Peyer's patch (tissue), 4 donors: ENCODE data around the gene DGKH. TPM values are rescaled to one million over a fixed set of nuclear protein-coding genes. Genes with fewer than 3 reads are reported as not detected.

Source experiments
- DNase-seq, 3 donors: peaks; one replicate each; pipeline ENCODE4 v3.0.0-alpha.2; 2017 to 2019
- H3K27ac ChIP-seq, 4 donors: fragments of 200-600 bp; sonication (generic); one replicate each; pipeline ENCODE4 v1.5.1; 2016 to 2019
- H3K27me3 ChIP-seq, 2 donors: fragments of 200-600 bp; sonication (generic); one replicate each; pipeline ENCODE4 v1.5.1; 2019
- H3K36me3 ChIP-seq, 3 donors: fragments of 200-600 bp; sonication (generic); one replicate each; pipeline ENCODE4 v1.5.1; 2016 to 2019
- H3K4me1 ChIP-seq, 4 donors: fragments of 200-600 bp; sonication (generic); one replicate each; pipeline ENCODE4 v1.5.1; 2016 to 2019
- H3K4me3 ChIP-seq, 4 donors: fragments of 200-600 bp; sonication (generic); 1 replicate in 3 of 4; 2 replicates in 1 of 4; pipeline ENCODE4 v1.5.1; 2016 to 2019; ENCODE audit warnings: mild to moderate bottlenecking in 1 of 4
- H3K9me3 ChIP-seq, 4 donors: fragments of 200-600 bp; sonication (generic); one replicate each; pipeline ENCODE4 v1.5.1; 2016 to 2019; ENCODE audit warnings: mild to moderate bottlenecking in 1 of 4
- POLR2A ChIP-seq, 2 donors: fragments of 450-650 bp; IDR thresholded peaks; one replicate each; pipeline ENCODE4 v1.5.1; 2017; ENCODE audit warnings: antibody characterized with exemption in 2 of 2, mild to moderate bottlenecking in 2 of 2, moderate library complexity in 2 of 2
- total RNA-seq, 4 donors: library from RNA; depleted of rRNA; stranded (reverse); fragments of >200 nt; gene quantifications; one replicate each; pipeline ENCODE4 v1.1.0, GENCODE V29; 2016
- TF ChIP-seq, protein P1 (sequence below), 6 experiments: fragments of 450-650 bp in 4 of 6; fragments of 200-600 bp in 2 of 6; sonication (generic) in 1 of 6; IDR thresholded peaks; one replicate each; pipeline ENCODE4 v1.5.1; 2017 to 2019; ENCODE audit warnings: antibody characterized with exemption in 6 of 6, mild to moderate bottlenecking in 3 of 6, moderate library complexity in 1 of 6

The DGKH gene
- total RNA-seq, 4 donors from 2014 or later = 9.5 to 30.5 (median 18.8) TPM

DNA sequence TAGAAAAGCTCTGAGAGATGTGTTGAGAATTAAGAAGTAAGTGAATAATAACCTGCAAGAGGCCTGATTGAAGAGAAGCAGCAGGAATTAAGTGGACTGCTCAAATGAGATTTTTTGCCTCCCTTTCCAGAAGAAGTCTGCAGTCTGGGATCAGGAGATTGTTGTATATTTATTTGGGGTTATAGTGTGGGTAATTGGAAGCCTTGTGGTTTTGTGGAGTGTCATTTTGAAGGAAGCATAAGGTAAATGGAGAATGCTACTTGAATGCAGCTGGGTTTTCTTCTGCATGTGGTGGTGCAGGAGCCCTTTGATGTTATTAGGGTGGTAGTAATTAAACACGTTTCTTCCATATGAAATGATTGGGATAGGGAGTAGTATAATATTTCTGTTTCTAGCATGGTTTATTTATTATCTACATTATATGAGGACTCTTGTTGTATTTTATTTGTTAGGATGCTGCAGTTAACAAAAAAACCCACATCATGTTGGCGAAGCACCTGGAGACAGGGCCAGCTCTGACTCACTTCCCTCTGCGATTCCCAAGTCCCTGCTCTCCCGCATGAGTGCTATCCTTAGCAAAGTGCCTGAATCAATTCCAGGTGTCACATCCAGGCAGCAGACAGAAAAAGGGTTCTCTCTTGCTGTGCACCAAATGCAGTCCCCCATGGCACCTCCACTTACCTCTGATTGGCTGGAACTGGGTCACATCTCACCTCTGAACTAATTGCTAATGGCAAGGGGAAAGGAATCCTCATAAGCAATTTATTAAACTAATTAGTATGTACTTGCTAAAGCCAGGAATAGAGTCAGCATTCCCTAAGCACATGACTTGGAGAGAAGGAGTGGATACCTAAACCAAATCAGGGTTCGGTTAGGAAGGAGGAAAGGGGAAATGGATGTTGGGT, 54.8 kb downstream of the DGKH start:
- Histone ChIP-seq H3K27ac (no peak overlapping the region), H3K9me3 (no peaks in the 10 kb centered on the region), H3K36me3 (no peaks in the 10 kb centered on the region), H3K27me3 (no peaks in the 10 kb centered on the region), H3K4me1 (no peaks in the 10 kb centered on the region), H3K4me3 (no peak overlapping the region)
- TF ChIP-seq, protein P1, sequence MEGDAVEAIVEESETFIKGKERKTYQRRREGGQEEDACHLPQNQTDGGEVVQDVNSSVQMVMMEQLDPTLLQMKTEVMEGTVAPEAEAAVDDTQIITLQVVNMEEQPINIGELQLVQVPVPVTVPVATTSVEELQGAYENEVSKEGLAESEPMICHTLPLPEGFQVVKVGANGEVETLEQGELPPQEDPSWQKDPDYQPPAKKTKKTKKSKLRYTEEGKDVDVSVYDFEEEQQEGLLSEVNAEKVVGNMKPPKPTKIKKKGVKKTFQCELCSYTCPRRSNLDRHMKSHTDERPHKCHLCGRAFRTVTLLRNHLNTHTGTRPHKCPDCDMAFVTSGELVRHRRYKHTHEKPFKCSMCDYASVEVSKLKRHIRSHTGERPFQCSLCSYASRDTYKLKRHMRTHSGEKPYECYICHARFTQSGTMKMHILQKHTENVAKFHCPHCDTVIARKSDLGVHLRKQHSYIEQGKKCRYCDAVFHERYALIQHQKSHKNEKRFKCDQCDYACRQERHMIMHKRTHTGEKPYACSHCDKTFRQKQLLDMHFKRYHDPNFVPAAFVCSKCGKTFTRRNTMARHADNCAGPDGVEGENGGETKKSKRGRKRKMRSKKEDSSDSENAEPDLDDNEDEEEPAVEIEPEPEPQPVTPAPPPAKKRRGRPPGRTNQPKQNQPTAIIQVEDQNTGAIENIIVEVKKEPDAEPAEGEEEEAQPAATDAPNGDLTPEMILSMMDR (IDR thresholded peaks at IDR 0.05) = no peak
- TF ChIP-seq POLR2A (IDR thresholded peaks at IDR 0.05) = no peak
- DNase-seq = no peak

- no peak for TF ChIP-seq POLR2A (IDR thresholded peaks at IDR 0.05)
- TF ChIP-seq, protein P1 (IDR thresholded peaks at IDR 0.05) = no peak
- Histone ChIP-seq H3K4me1 (no peaks in the 10 kb centered on the region), H3K27me3 (no peaks in the 10 kb centered on the region), H3K9me3 (no peaks in the 10 kb centered on the region), H3K27ac (no peak overlapping the region), H3K4me3 (no peak overlapping the region), H3K36me3 (no peaks in the 10 kb centered on the region)
- no peak for DNase-seq
Observed at GRCh38 chr13:42106998-42107397, 58.5 kb downstream of the DGKH start.

GRCh38 chr13:42107421-42107820, 59.0 kb downstream of the DGKH start:
- DNase-seq = no peak
- H3K9me3 ChIP-seq = no peaks in the 10 kb centered on the region
- H3K4me3 ChIP-seq = no peak overlapping the region
- H3K4me1 ChIP-seq = no peaks in the 10 kb centered on the region
- no peaks in the 10 kb centered on the region for H3K36me3 ChIP-seq
- no peaks in the 10 kb centered on the region for H3K27me3 ChIP-seq
- TF ChIP-seq, protein P1 (IDR thresholded peaks at IDR 0.05) = no peak
- TF ChIP-seq POLR2A (IDR thresholded peaks at IDR 0.05) = no peak
- no peak overlapping the region for H3K27ac ChIP-seq

GRCh38 chr13:42108217-42108616, 59.8 kb downstream of the DGKH start:
- no peak overlapping the region for H3K4me3 ChIP-seq
- no peaks in the 10 kb centered on the region for H3K36me3 ChIP-seq
- no peak overlapping the region for H3K27ac ChIP-seq
- no peaks in the 10 kb centered on the region for H3K4me1 ChIP-seq
- TF ChIP-seq, protein P1 (IDR thresholded peaks at IDR 0.05) = no peak
- no peak for TF ChIP-seq POLR2A (IDR thresholded peaks at IDR 0.05)
- H3K9me3 ChIP-seq = no peaks in the 10 kb centered on the region
- no peaks in the 10 kb centered on the region for H3K27me3 ChIP-seq
- no peak for DNase-seq

DNA sequence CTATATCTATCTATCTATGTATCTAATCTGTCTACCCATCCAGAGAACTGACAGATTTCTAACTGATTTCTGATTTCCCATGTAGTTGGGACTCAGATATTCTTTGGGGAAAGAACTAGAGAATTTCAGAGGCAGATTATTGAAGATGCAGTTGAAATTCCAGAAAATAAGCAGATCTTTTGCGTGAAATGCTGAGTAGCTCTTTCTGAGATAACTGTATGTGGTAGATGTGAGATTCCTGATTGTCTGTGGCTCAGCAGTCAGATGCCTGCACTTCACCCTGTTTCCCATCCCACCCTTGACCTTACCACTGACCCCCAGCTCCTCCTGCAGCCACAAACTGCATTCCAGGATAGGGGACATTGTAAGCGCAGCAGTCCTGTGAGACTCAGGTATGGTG, 61.5 kb downstream of the DGKH start:
- no peaks in the 10 kb centered on the region for H3K27me3 ChIP-seq
- no peak for TF ChIP-seq POLR2A (IDR thresholded peaks at IDR 0.05)
- TF ChIP-seq, protein P1 (IDR thresholded peaks at IDR 0.05) = no peak
- H3K4me1 ChIP-seq = no peaks in the 10 kb centered on the region
- no peak overlapping the region for H3K27ac ChIP-seq
- H3K36me3 ChIP-seq = no peaks in the 10 kb centered on the region
- no peaks in the 10 kb centered on the region for H3K9me3 ChIP-seq
- H3K4me3 ChIP-seq = no peak overlapping the region
- DNase-seq = no peak
